ENCODE measurements around the gene KMT2B.

DNA sequence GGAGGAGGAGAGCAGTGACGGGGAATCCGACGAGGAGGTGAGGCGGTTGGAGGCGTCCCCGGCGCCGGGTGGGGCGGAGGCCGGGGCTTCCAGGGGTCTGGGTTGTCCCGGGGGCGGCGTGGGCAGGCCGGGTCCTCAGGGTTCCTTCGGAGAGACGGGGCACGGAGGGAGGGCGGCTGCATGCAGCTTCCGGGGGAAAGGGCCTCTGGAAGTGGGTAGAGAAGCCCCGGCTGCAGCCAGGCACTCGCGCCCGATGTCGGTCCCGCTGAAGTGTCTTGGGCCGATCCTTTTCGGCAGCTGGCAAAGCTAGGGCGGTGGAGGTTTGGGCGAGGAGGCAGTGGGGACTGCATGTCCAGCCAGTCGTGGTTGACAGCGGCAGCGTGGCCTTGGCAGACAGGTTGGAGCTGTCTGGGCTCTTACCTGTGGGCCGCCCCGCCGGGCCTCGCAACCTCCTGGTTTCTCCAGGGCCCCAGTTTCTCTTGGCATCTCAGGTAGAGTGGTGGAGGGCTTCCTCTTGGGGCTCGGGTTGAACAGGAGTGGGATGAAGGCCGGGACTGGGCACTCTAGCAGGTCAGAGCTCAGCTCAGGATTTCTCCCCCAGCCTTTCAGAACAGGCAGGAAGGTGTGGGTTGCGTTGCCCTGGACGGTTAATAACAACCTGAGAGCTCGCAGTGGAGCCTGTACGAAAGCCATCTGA is 690 bp downstream of the KMT2B start:
- TF ChIP-seq, protein P1, sequence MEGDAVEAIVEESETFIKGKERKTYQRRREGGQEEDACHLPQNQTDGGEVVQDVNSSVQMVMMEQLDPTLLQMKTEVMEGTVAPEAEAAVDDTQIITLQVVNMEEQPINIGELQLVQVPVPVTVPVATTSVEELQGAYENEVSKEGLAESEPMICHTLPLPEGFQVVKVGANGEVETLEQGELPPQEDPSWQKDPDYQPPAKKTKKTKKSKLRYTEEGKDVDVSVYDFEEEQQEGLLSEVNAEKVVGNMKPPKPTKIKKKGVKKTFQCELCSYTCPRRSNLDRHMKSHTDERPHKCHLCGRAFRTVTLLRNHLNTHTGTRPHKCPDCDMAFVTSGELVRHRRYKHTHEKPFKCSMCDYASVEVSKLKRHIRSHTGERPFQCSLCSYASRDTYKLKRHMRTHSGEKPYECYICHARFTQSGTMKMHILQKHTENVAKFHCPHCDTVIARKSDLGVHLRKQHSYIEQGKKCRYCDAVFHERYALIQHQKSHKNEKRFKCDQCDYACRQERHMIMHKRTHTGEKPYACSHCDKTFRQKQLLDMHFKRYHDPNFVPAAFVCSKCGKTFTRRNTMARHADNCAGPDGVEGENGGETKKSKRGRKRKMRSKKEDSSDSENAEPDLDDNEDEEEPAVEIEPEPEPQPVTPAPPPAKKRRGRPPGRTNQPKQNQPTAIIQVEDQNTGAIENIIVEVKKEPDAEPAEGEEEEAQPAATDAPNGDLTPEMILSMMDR (IDR thresholded peaks at IDR 0.05; ENCODE audit: low read length), result no peak
- no peak for TF ChIP-seq EZH2 (IDR thresholded peaks at IDR 0.05; ENCODE audit: borderline replicate concordance, low read length)

Data from OCI-LY1 (cell line).